WI38 (cell line): ENCODE results near the gene HELLS.

ENCODE experiments used
- H3K4me3 ChIP-seq: 2 replicates; pipeline ENCODE4 v1.5.1; 2011; ENCODE audit warnings: low read depth, mild to moderate bottlenecking, control low read depth, low read length
- CTCF ChIP-seq: IDR thresholded peaks from 2 replicates; pipeline ENCODE4 v1.5.1; 2012; ENCODE audit warnings: low read depth, mild to moderate bottlenecking, control low read depth, low read length

Gene HELLS

GRCh38 chr10:94617389-94617944 is 71.9 kb downstream of the HELLS start:
- TF ChIP-seq CTCF: no peak
- H3K4me3 ChIP-seq: no peak overlapping the region

GRCh38 chr10:94622666-94623205 is 77.1 kb downstream of the HELLS start:
- no peak for TF ChIP-seq CTCF
- no peak overlapping the region for H3K4me3 ChIP-seq

- no peak for TF ChIP-seq CTCF
- no peak overlapping the region for H3K4me3 ChIP-seq
These were observed 78.0 kb downstream of the HELLS start for GRCh38 chr10:94623572-94623971.

- H3K4me3 ChIP-seq: no peak overlapping the region
- TF ChIP-seq CTCF: no peak
These were observed 80.9 kb downstream of the HELLS start for GRCh38 chr10:94626476-94626875.

- no peak overlapping the region for H3K4me3 ChIP-seq
- no peak for TF ChIP-seq CTCF
These were observed 81.9 kb downstream of the HELLS start for GRCh38 chr10:94627511-94627910.

GRCh38 chr10:94630017-94630688 is 84.6 kb downstream of the HELLS start:
- peak; percentile 38; the same call in 1 of the 2 replicates for TF ChIP-seq CTCF
- no peak overlapping the region for H3K4me3 ChIP-seq
